Measurements from ENCODE around the gene PLA2G2F.

PLA2G2F gene

GRCh38 chr1:20107796-20108195, 31.3 kb upstream of the PLA2G2F start:
- no peak for DNase-seq (ENCODE audit: extremely low read depth, low read depth)
- TF ChIP-seq CTCF (IDR thresholded peaks at IDR 0.05; ENCODE audit: low read depth, low read length) = no peak

- DNase-seq (ENCODE audit: extremely low read depth, low read depth) = no peak
- no peak for TF ChIP-seq CTCF (IDR thresholded peaks at IDR 0.05; ENCODE audit: low read depth, low read length)
Measured at GRCh38 chr1:20108366-20109123, 30.6 kb upstream of the PLA2G2F start.

- no peak for DNase-seq (ENCODE audit: extremely low read depth, low read depth)
- no peak for TF ChIP-seq CTCF (IDR thresholded peaks at IDR 0.05; ENCODE audit: low read depth, low read length)
Measured at GRCh38 chr1:20109223-20109856, 29.8 kb upstream of the PLA2G2F start.

- no peak for DNase-seq (ENCODE audit: extremely low read depth, low read depth)
- no peak for TF ChIP-seq CTCF (IDR thresholded peaks at IDR 0.05; ENCODE audit: low read depth, low read length)
Measured at GRCh38 chr1:20110679-20111078, 28.4 kb upstream of the PLA2G2F start.

GRCh38 chr1:20111452-20111851, 27.7 kb upstream of the PLA2G2F start:
- DNase-seq (ENCODE audit: extremely low read depth, low read depth) = no peak

GRCh38 chr1:20112279-20113000, 26.7 kb upstream of the PLA2G2F start:
- no peak for TF ChIP-seq CTCF (IDR thresholded peaks at IDR 0.05; ENCODE audit: low read depth, low read length)
- no peak for DNase-seq (ENCODE audit: extremely low read depth, low read depth)

More at GRCh38 chr1:20111452-20111851, 27.7 kb upstream of the PLA2G2F start:
- TF ChIP-seq CTCF (IDR thresholded peaks at IDR 0.05; ENCODE audit: low read depth, low read length) = no peak
